Esophagus muscularis mucosa (tissue), 4 donors: ENCODE measurements around the gene PMF1.

Source experiments
- EP300 ChIP-seq: sonication (generic); formaldehyde crosslinking; IDR thresholded peaks from one replicate; pipeline ENCODE4 v1.6.1; 2017; ENCODE audit warnings: antibody characterized with exemption
- POLR2A ChIP-seq: fragments of 450-650 bp; IDR thresholded peaks from one replicate; pipeline ENCODE4 v1.6.1; 2017; ENCODE audit warnings: antibody characterized with exemption, moderate library complexity, mild to moderate bottlenecking, low read depth
- TF ChIP-seq, protein P1 (sequence below), 3 experiments: fragments of 200-600 bp in 2 of 3; fragments of 450-650 bp in 1 of 3; sonication (generic) in 2 of 3; IDR thresholded peaks; one replicate each; pipeline ENCODE4 v1.5.1; 2017 to 2019; ENCODE audit warnings: antibody characterized with exemption in 3 of 3, mild to moderate bottlenecking in 2 of 3, moderate library complexity in 1 of 3

DNA sequence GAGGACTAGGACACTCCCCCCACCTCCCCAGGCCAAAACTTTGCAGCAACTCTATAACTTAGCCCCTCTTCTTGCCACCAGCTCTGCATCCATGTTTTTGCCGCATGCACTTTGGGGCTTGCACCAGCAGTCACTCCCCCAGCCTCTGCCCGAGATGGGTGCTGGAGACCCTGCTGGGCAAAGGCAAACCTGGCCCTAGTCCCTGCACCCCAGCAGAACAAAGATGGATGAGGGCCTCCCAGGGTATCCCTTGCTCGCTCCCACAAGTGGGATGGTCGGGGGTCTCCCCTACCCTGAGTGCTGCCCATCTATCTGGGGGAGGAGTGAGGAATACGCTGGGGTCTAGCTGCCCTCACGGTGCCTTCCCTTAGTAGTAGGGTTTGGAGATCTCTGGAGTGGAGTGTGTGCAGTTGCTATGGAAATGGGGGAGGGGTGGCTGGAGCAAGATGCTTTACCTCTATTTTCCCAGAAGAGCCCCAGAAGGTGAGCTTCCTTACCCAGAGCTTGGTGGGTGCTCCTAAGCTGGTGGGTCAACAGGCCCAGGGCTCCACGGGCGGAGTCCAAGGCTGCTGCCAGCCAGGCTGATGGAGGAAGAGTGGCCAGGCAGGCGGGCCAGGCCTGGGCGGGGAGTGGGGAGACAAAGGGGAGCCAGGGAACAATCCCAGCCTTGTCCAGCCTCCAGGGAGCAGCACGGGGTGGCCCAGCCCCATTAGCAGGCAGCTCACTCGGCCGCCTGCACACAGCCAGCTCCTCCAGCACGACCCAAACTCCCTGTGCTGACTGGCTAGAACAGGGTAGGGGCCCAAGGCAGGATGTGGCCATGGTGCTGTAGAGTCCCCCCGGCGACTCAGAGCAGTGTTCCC, 34.9 kb downstream of the PMF1 start, which contains the start of gene PAQR6:
- TF ChIP-seq, protein P1, sequence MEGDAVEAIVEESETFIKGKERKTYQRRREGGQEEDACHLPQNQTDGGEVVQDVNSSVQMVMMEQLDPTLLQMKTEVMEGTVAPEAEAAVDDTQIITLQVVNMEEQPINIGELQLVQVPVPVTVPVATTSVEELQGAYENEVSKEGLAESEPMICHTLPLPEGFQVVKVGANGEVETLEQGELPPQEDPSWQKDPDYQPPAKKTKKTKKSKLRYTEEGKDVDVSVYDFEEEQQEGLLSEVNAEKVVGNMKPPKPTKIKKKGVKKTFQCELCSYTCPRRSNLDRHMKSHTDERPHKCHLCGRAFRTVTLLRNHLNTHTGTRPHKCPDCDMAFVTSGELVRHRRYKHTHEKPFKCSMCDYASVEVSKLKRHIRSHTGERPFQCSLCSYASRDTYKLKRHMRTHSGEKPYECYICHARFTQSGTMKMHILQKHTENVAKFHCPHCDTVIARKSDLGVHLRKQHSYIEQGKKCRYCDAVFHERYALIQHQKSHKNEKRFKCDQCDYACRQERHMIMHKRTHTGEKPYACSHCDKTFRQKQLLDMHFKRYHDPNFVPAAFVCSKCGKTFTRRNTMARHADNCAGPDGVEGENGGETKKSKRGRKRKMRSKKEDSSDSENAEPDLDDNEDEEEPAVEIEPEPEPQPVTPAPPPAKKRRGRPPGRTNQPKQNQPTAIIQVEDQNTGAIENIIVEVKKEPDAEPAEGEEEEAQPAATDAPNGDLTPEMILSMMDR (IDR thresholded peaks at IDR 0.05): no peak
- TF ChIP-seq EP300 (no peak), POLR2A (no peak)
